ENCODE data around the gene ACOX3. TPM values are rescaled to one million over a fixed set of nuclear protein-coding genes. Genes with fewer than 3 reads are reported as not detected.

Gene ACOX3
- total RNA-seq, 6 donors from 2014 or later: 23.7 to 56.6 (median 31.8) TPM

DNA sequence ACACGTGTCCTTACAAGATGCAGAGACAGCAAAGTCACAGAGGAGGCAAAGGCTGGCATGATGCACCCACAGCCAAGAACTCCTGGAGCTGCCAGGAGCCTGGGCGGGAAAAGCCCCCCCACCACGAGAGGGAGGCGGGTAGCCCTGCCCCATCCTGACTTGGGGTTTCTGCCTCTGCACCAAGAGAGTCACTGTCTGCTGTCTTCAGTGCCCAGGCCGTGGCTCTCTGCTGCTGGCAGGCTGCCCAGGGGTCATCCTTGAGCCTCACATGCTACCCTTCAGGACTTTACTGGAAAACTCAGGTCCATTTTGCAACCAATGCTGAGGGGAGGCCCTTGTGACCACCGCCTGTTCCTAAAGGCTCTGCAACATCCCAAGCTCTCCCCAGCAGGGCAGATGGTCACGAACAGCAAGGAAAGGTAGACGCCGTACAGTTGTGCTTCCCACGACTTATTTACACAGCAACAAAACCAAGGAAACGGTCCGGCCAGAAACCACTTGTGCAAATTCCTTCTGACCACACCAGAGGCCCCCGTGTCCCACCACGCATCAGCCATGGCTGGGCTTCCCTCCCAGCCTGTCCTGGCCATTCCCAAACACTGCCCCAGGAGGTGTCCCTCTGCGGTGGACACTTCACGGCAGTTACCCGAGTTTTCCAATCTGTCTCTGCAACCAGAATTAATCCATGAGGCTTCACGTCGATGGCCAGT, 56.9 kb downstream of the ACOX3 start:
- Histone ChIP-seq H3K4me3 (no peak overlapping the region), H3K4me1 (peaks cover 6 to 15% (median 13%) of the 10 kb centered on the region in 4 donors), H3K36me3 (peaks cover 2 to 70% (median 34%) of the 10 kb centered on the region in 4 donors), H3K27me3 (no peaks in the 10 kb centered on the region), H3K27ac (peak overlapping the region; percentile 3 to 56 (median 48)), H3K9me3 (no peaks in the 10 kb centered on the region)
- ATAC-seq (ENCODE audit: low FRiP score in 2 of 2) (peak in 1 of 2 donors; percentile 35), DNase-seq (no peak)
- TF ChIP-seq EP300 (IDR thresholded peaks at IDR 0.05) (no peak), CTCF (IDR thresholded peaks at IDR 0.05) (no peak), POLR2AphosphoS5 (IDR thresholded peaks at IDR 0.05) (peak in 1 of 2 donors; percentile 30), POLR2A (IDR thresholded peaks at IDR 0.05) (no peak)
- 68 to 78% methylated on average over 16 to 19 of the region's 19 CpGs for WGBS, 2 donors

GRCh38 chr4:8383016-8383415, 57.5 kb downstream of the ACOX3 start:
- 88 to 94% methylated on average over 13 to 14 of the region's 14 CpGs for WGBS, 2 donors
- ATAC-seq (ENCODE audit: low FRiP score in 2 of 2): no peak
- peaks cover 2 to 67% (median 28%) of the 10 kb centered on the region in 4 donors for H3K36me3 ChIP-seq
- H3K4me1 ChIP-seq: peaks cover 6 to 15% (median 13%) of the 10 kb centered on the region in 4 donors
- H3K4me3 ChIP-seq: no peak overlapping the region
- no peaks in the 10 kb centered on the region for H3K27me3 ChIP-seq
- TF ChIP-seq CTCF (IDR thresholded peaks at IDR 0.05) (no peak), POLR2A (IDR thresholded peaks at IDR 0.05) (no peak), EP300 (IDR thresholded peaks at IDR 0.05) (no peak), POLR2AphosphoS5 (IDR thresholded peaks at IDR 0.05) (no peak)
- no peak overlapping the region for H3K27ac ChIP-seq
- no peak for DNase-seq
- H3K9me3 ChIP-seq: no peaks in the 10 kb centered on the region

- H3K36me3 ChIP-seq: peaks cover 0 to 62% (median 20%) of the 10 kb centered on the region in 4 donors
Observed at GRCh38 chr4:8381814-8382581, 58.5 kb downstream of the ACOX3 start.

More at GRCh38 chr4:8381814-8382581, 58.5 kb downstream of the ACOX3 start:
- H3K4me3 ChIP-seq: no peak overlapping the region
- peaks cover 6 to 15% (median 13%) of the 10 kb centered on the region in 4 donors for H3K4me1 ChIP-seq
- DNase-seq: peak in 1 of 2 donors; percentile 72
- ATAC-seq (ENCODE audit: low FRiP score in 2 of 2): no peak
- TF ChIP-seq POLR2A (IDR thresholded peaks at IDR 0.05): no peak
- TF ChIP-seq POLR2AphosphoS5 (IDR thresholded peaks at IDR 0.05): no peak
- TF ChIP-seq CTCF (IDR thresholded peaks at IDR 0.05): no peak
- TF ChIP-seq EP300 (IDR thresholded peaks at IDR 0.05): no peak
- H3K27me3 ChIP-seq: no peaks in the 10 kb centered on the region
- 90 to 100% methylated on average over 2 to 16 of the region's 28 CpGs for WGBS, 2 donors
- no peak overlapping the region for H3K27ac ChIP-seq
- H3K9me3 ChIP-seq: no peaks in the 10 kb centered on the region
